Skeletal muscle tissue (tissue), 4 donors: ENCODE results near the gene NAGPA. TPM values are rescaled to one million over a fixed set of nuclear protein-coding genes. Genes with fewer than 3 reads are reported as not detected.

ENCODE experiments used
- H3K27ac ChIP-seq: one replicate; pipeline ENCODE4 v1.7.0; 2013; ENCODE audit warnings: mild to moderate bottlenecking, low read depth, low read length, inconsistent platforms
- H3K27me3 ChIP-seq, 3 donors: one replicate each; pipeline ENCODE4 v1.7.0; 2013; ENCODE audit warnings: low read length in 3 of 3; ENCODE audit not compliant: control insufficient read depth in 3 of 3, insufficient read depth in 3 of 3
- H3K36me3 ChIP-seq, 3 donors: one replicate each; pipeline ENCODE4 v1.7.0; 2013; ENCODE audit warnings: low read length in 3 of 3; ENCODE audit not compliant: control insufficient read depth in 3 of 3, insufficient read depth in 3 of 3
- H3K4me1 ChIP-seq, 3 donors: one replicate each; pipeline ENCODE4 v1.7.0; 2013; ENCODE audit warnings: low read length in 3 of 3, mild to moderate bottlenecking in 3 of 3; ENCODE audit not compliant: control insufficient read depth in 3 of 3, insufficient read depth in 3 of 3
- H3K4me3 ChIP-seq, 3 donors: one replicate each; pipeline ENCODE4 v1.7.0; 2013; ENCODE audit warnings: low read length in 3 of 3
- H3K9ac ChIP-seq, 3 donors: one replicate each; pipeline ENCODE4 v1.7.0; 2013; ENCODE audit warnings: low read length in 3 of 3, mild to moderate bottlenecking in 3 of 3, moderate library complexity in 2 of 3, low read depth in 1 of 3
- H3K9me3 ChIP-seq, 3 donors: one replicate each; pipeline ENCODE4 v1.7.0; 2013; ENCODE audit warnings: low read length in 3 of 3; ENCODE audit not compliant: control insufficient read depth in 3 of 3
- total RNA-seq: library from RNA; depleted of rRNA; stranded (reverse); fragments of >200 nt; gene quantifications from one replicate; pipeline ENCODE4 v1.2.3, GENCODE V29; 2014
- donor health status: Osteomylitis.

Gene NAGPA
- total RNA-seq, 1 donor from 2014 or later, result 5.2 TPM

DNA sequence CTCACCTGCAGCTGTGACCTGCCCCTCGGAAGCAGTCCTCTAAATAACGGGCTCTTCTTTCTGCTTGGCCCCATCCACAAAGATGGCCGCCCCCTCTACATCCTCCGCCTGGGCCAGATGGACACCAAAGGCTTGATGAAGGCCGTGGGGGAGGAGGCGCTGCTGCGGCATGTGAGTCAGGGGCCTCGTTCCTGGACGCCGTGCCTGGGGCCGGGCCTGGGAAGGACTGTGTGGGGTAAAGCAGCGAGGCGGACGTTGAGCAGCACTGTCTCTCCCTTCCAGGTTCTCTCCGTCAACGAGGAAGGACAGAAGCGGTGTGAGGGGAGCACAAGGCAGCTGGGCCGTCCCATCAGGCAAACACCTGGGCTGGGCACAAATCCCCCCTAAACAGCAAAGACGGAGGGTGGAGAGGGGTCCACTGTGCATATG lies 33.1 kb downstream of the NAGPA start:
- Histone ChIP-seq H3K36me3 (peaks cover 0 to 2% (median 2%) of the 10 kb centered on the region in 3 donors), H3K27me3 (peaks cover 0 to 2% (median 0%) of the 10 kb centered on the region in 3 donors), H3K9ac (no peak overlapping the region), H3K27ac (no peak overlapping the region), H3K9me3 (no peaks in the 10 kb centered on the region), H3K4me3 (no peak overlapping the region), H3K4me1 (peaks cover 0 to 5% (median 0%) of the 10 kb centered on the region in 3 donors)

DNA sequence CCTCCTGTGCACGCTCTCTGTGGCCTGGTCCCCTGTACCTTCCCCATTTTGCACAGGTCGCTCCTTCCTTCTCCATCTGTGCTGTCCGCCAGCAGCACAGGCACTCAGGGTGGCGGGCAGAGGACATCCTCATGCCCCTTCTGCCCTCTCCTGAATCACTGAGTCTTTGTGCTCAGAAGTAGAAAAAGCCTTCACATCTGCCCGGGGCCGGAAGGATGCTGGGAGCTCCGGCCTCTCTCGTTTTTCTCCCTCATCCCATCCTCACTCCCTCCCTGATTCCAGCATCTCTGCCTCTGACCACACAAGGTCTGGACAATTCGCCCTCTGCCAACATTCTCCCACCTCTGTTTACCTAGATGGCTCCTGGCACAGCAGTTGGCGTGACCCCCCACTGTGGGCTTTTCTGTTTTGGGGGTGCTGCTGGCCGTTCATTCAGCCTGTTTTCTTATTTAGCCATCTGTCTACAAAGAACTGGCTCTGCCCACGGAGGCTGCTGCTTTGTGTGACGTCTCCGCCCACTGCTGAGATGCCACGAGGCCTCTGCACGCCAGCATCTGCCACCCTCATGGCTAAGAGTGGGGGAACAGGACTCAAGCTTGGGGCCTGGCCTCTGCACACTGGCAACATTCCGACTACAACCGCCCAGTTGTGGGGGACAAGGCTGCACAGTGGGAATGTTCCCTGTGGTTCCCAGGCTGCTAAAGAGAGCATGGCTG lies 38.9 kb downstream of the NAGPA start:
- no peak overlapping the region for H3K27ac ChIP-seq
- H3K4me1 ChIP-seq, result no peaks in the 10 kb centered on the region
- H3K4me3 ChIP-seq, result no peak overlapping the region
- no peak overlapping the region for H3K9ac ChIP-seq
- no peaks in the 10 kb centered on the region for H3K9me3 ChIP-seq
- peaks cover 0 to 5% (median 0%) of the 10 kb centered on the region in 3 donors for H3K27me3 ChIP-seq
- peaks cover 0 to 5% (median 3%) of the 10 kb centered on the region in 3 donors for H3K36me3 ChIP-seq

DNA sequence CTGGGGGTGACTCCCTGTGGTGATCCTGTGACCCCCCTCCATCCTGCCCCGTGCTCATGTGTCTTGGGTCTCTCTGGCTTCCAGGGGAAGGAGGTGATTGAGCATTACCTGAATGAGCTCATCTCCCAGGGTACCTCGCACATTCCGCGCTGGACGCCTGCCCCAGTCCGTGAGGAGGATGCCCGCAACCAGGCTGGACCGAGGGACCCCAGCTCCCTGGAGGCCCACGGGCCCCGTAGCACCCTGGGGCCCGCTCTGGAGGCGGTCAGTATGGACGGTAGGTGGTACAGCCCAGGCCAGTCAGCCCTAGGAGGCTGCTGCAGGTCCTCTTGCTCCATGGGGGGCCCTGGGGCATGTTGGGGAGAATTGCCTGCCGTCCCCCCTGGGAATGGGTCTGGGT lies 42.0 kb downstream of the NAGPA start:
- Histone ChIP-seq H3K27ac (no peak overlapping the region), H3K9me3 (peaks cover 0 to 3% (median 2%) of the 10 kb centered on the region in 3 donors), H3K4me1 (no peaks in the 10 kb centered on the region), H3K4me3 (no peak overlapping the region), H3K36me3 (peaks cover 0 to 3% (median 3%) of the 10 kb centered on the region in 3 donors), H3K9ac (no peak overlapping the region), H3K27me3 (peaks cover 0 to 19% (median 9%) of the 10 kb centered on the region in 3 donors)

DNA sequence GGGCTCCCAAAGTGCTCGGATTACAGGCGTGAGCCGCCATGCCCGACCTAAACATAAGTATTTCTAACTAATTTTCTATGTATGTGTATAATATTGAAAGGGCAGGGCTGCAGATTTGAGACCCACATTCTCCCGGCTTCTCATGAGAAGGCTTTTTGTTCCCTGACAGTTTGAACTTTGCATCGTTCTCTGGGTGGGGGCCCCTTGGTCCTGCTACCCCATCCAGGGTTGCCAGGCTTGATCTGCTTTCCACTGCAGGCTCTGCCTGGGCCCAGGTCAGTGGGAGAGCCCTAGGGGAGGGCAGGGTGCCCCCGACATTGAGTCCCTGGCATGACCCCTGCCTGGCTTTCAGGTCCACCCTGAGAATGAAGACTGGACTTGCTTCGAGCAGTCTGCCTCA lies 43.3 kb downstream of the NAGPA start:
- peaks cover 0 to 3% (median 2%) of the 10 kb centered on the region in 3 donors for H3K9me3 ChIP-seq
- peaks cover 0 to 19% (median 9%) of the 10 kb centered on the region in 3 donors for H3K27me3 ChIP-seq
- H3K4me1 ChIP-seq, result no peaks in the 10 kb centered on the region
- H3K9ac ChIP-seq, result no peak overlapping the region
- H3K4me3 ChIP-seq, result no peak overlapping the region
- peaks cover 0 to 3% (median 3%) of the 10 kb centered on the region in 3 donors for H3K36me3 ChIP-seq
- H3K27ac ChIP-seq, result no peak overlapping the region

DNA sequence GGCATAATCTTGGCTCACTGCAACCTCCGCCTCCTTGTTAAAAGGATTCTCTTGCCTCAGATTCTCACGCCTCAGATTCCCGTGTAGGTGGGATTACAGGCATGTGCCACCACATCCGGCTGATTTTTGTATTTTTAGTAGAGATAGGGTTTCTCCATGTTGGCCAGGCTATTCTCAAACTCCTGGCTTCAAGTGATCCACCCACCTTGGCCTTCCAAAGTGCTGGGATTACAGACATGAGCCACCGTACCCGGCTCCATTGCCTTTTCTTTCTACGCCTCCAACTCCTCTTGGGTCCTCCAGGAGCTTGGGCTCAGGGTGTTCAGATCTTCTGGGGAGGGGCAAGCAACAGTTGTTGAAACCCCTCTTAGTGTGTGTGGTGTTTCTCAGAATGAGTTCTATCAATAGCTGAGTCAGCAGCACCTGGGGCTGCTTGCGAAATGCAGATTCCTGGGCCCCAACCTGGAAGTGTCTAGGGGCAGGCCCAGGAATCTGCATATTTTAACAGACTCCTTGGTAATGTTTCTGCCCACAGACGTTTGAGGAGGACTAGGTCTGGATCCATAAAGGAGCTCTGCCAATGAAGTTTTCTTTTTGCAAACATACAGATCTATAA lies 44.2 kb downstream of the NAGPA start:
- no peak overlapping the region for H3K4me3 ChIP-seq
- peaks cover 0 to 3% (median 3%) of the 10 kb centered on the region in 3 donors for H3K36me3 ChIP-seq
- H3K9me3 ChIP-seq, result peaks cover 0 to 3% (median 2%) of the 10 kb centered on the region in 3 donors
- peaks cover 0 to 19% (median 9%) of the 10 kb centered on the region in 3 donors for H3K27me3 ChIP-seq
- no peak overlapping the region for H3K27ac ChIP-seq
- H3K4me1 ChIP-seq, result no peaks in the 10 kb centered on the region
- H3K9ac ChIP-seq, result no peak overlapping the region

DNA sequence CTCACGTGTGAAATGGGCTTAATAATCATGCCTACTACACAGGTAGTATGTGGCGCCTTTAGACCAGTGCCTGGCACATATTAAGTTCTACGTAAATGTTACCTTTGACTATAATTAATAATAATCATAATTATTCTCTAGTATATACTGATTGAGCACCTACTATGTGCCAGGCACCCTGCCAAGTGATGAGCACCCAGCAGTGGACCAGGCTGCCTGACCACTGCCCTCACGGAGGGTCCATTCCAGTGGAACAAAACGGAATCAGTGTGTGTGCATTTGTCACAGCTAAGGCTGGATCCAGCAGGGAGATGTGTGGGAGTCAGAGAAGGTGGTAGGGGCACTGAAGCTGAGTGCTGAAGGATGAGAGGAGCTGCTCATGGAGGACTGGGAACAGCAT lies 45.1 kb downstream of the NAGPA start:
- Histone ChIP-seq H3K27ac (no peak overlapping the region), H3K9ac (no peak overlapping the region), H3K4me1 (no peaks in the 10 kb centered on the region), H3K4me3 (no peak overlapping the region), H3K36me3 (peaks cover 0 to 3% (median 3%) of the 10 kb centered on the region in 3 donors), H3K9me3 (peaks cover 2 to 3% (median 2%) of the 10 kb centered on the region in 3 donors), H3K27me3 (peaks cover 0 to 19% (median 9%) of the 10 kb centered on the region in 3 donors)

DNA sequence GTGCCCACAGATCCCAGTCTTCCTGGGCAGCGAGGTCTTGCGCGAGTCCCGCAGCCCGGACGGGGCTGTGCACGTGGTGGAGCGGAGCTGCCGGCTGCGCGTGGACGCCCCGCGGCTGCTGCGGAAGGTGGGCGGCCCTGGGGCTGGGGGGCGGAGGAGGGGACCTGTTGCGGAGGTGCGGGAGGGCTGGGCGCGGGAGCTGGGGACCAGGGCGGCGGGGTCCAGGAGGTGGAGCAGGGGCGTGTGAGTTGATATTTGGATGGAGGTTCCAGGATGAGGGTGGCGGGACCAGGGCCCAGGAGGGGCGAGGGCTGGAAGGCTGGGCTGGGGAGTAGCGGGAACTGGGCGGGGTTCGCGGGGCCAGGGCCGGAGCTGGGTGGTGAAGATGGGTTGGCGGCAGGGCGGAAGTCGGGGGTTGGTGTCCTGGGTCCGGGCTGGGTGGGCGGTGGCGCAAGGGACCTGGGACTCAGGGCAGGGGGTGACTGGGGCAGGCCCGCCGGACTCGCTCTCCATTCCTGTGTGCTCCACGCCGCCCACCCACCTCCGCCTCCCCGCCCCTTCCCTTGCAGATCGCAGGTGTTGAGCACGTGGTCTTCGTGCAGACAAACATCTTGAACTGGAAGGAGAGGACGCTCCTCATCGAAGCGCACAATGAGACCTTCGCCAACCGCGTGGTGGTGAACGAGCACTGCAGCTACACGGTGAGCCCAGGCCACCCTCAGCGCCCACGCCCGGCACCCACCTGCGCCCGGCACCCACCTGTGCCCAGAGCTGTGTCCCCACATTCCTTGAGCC lies 46.0 kb downstream of the NAGPA start:
- H3K4me1 ChIP-seq, result no peaks in the 10 kb centered on the region
- H3K4me3 ChIP-seq, result no peak overlapping the region
- peaks cover 2 to 3% (median 2%) of the 10 kb centered on the region in 3 donors for H3K9me3 ChIP-seq
- no peak overlapping the region for H3K27ac ChIP-seq
- H3K9ac ChIP-seq, result peak overlapping the region in 1 of 3 donors; percentile 64
- peaks cover 0 to 19% (median 9%) of the 10 kb centered on the region in 3 donors for H3K27me3 ChIP-seq
- H3K36me3 ChIP-seq, result peaks cover 0 to 3% (median 3%) of the 10 kb centered on the region in 3 donors

DNA sequence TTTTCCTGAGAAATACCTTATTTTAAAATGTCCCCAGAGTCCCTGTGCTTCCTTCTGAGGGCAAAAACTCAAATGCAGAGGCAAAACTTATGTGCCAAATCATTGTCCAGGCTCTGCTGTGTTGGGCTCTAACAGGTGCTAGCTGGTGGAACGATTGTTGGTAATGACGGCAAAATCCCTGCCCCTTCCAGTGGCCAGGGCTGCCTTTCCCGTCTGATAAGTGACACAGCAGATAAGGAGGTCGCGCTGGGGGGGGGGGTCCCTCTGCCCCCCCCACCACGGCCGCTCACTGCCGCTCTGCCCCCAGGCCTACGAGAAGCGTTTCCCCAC lies 46.5 kb downstream of the NAGPA start:
- H3K9me3 ChIP-seq, result peaks cover 2 to 3% (median 2%) of the 10 kb centered on the region in 3 donors
- peaks cover 0 to 19% (median 9%) of the 10 kb centered on the region in 3 donors for H3K27me3 ChIP-seq
- no peak overlapping the region for H3K4me3 ChIP-seq
- no peak overlapping the region for H3K27ac ChIP-seq
- H3K36me3 ChIP-seq, result peaks cover 0 to 3% (median 3%) of the 10 kb centered on the region in 3 donors
- H3K9ac ChIP-seq, result peak overlapping the region in 1 of 3 donors; percentile 64
- H3K4me1 ChIP-seq, result peaks cover 5% of the 10 kb centered on the region in 3 donors

DNA sequence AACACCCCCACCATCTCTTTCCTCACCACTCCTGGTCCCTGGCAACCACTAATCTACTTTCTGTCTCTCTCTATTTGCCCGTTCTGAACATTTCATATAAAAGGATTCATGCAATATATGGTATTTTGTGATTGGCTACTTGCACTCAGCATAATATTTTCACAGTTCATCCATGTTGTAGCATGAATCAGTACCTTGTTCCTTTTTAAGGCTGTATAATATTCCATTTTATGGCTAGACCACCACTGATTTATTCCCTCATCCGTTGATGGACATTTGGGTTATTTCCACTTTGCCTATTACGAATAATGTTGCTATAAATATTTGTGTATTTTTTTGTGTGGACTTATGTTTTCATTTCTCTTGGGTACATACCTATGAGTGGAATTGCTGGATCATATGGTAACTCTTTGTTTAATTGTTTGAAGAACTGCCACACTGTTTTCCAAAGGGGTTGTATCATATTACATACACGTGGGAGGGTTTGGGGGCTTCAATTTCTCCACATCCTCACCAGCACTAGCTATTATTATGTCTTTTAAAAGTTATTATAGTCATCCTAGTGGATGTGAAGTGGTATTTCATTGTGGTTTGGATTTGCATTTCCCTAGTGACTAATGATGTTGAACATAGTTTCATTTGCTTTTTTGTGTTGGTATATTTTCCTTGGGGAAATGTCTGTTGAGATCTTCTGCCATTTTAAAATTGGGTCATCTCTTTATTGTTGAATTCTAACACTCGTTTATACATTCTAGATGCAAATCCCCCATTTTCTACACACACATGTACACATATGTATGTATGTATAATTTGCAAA lies 49.4 kb downstream of the NAGPA start:
- H3K4me3 ChIP-seq, result no peak overlapping the region
- H3K4me1 ChIP-seq, result peaks cover 26 to 32% (median 29%) of the 10 kb centered on the region in 3 donors
- no peak overlapping the region for H3K27ac ChIP-seq
- no peak overlapping the region for H3K9ac ChIP-seq
- peaks cover 0 to 14% (median 9%) of the 10 kb centered on the region in 3 donors for H3K27me3 ChIP-seq
- H3K9me3 ChIP-seq, result peaks cover 2 to 3% (median 2%) of the 10 kb centered on the region in 3 donors
- H3K36me3 ChIP-seq, result no peaks in the 10 kb centered on the region
